Stomach (tissue), 4 donors: Measurements from ENCODE around the gene C1QTNF12.

Experiments used
- EP300 ChIP-seq: sonication (generic); formaldehyde crosslinking; IDR thresholded peaks from one replicate; pipeline ENCODE4 v1.6.1; 2017; ENCODE audit warnings: antibody characterized with exemption
- POLR2A ChIP-seq, 4 donors: fragments of 450-650 bp; IDR thresholded peaks; one replicate each; pipeline ENCODE4 v1.6.1; 2016; ENCODE audit warnings: antibody characterized with exemption in 4 of 4, control low read depth in 2 of 4, mild to moderate bottlenecking in 1 of 4, moderate library complexity in 1 of 4
- POLR2AphosphoS5 ChIP-seq, 3 donors: sonication (generic); formaldehyde crosslinking; IDR thresholded peaks; one replicate each; pipeline ENCODE4 v1.6.1; 2016; ENCODE audit warnings: antibody characterized with exemption in 3 of 3
- TF ChIP-seq, protein P1 (sequence below), 7 experiments: fragments of 450-650 bp in 4 of 7; fragments of 200-600 bp in 3 of 7; sonication (generic) in 3 of 7; IDR thresholded peaks; one replicate each; pipeline ENCODE4 v1.5.1; 2016 to 2019; ENCODE audit warnings: antibody characterized with exemption in 7 of 7, control low read depth in 2 of 7, mild to moderate bottlenecking in 1 of 7

DNA sequence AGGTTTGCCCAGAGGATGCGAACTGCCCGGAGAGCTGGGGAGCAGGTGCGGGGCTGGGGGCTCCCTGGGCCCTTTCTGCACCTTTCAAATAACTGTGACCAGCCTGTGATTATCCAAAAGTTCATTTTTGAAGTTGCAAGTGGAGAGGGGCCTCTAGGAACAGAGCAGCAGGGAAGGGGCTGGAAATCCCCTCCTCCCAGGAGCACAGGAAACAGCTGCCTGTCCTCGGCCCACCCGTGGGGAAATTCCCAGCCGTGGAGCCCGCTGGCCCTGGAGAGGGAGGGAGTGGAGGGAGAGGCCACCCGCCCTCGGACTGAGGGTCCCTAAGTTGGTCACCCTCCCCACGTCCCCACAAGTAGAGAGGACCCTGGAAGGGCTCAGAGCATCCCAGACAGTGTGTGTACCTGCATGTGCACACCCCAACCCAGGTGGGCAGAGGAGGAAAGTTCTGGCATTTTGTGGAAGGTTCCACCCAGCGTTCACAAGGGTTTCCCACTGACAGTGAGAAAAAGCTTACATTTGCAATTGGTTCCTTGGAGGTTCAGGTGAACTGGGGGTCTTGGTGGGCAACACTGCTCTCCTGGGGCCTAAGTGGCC is 31.3 kb downstream of the C1QTNF12 start:
- TF ChIP-seq, protein P1, sequence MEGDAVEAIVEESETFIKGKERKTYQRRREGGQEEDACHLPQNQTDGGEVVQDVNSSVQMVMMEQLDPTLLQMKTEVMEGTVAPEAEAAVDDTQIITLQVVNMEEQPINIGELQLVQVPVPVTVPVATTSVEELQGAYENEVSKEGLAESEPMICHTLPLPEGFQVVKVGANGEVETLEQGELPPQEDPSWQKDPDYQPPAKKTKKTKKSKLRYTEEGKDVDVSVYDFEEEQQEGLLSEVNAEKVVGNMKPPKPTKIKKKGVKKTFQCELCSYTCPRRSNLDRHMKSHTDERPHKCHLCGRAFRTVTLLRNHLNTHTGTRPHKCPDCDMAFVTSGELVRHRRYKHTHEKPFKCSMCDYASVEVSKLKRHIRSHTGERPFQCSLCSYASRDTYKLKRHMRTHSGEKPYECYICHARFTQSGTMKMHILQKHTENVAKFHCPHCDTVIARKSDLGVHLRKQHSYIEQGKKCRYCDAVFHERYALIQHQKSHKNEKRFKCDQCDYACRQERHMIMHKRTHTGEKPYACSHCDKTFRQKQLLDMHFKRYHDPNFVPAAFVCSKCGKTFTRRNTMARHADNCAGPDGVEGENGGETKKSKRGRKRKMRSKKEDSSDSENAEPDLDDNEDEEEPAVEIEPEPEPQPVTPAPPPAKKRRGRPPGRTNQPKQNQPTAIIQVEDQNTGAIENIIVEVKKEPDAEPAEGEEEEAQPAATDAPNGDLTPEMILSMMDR (IDR thresholded peaks at IDR 0.05) = no peak
- no peak for TF ChIP-seq POLR2AphosphoS5 (IDR thresholded peaks at IDR 0.05)
- no peak for TF ChIP-seq EP300
- TF ChIP-seq POLR2A (IDR thresholded peaks at IDR 0.05) = no peak
